NOMO-1 treated with dmso at 0.1 percent for 144 hours (cell line): Measurements from ENCODE around the gene ZC3H6.

Source experiments
- DNase-seq: peaks from one replicate; lab custom pipeline; 2025; ENCODE audit not compliant: unreplicated experiment; lab: John Stamatoyannopoulos, UW

The ZC3H6 gene

GRCh38 chr2:112275311-112275886 lies at the start of gene ZC3H6:
ZC3H6 (plus strand) TSS chr2:112275597; CDS start chr2:112275995, 398 bp downstream.
- peak; percentile 95 for DNase-seq

GRCh38 chr2:112229348-112229747 lies 46.0 kb upstream of the ZC3H6 start:
- no peak for DNase-seq

- DNase-seq = no peak
Measured at GRCh38 chr2:112230371-112230770, 45.0 kb upstream of the ZC3H6 start.

GRCh38 chr2:112239862-112240261 lies 35.5 kb upstream of the ZC3H6 start:
- DNase-seq = no peak

GRCh38 chr2:112242384-112242783 lies 33.0 kb upstream of the ZC3H6 start:
- DNase-seq = no peak

- no peak for DNase-seq
Measured at GRCh38 chr2:112243233-112243632, 32.2 kb upstream of the ZC3H6 start.

GRCh38 chr2:112244854-112245253 lies 30.5 kb upstream of the ZC3H6 start:
- DNase-seq = no peak

- DNase-seq = no peak
Measured at GRCh38 chr2:112251271-112251670, 24.1 kb upstream of the ZC3H6 start.

GRCh38 chr2:112253261-112253815 lies 22.1 kb upstream of the ZC3H6 start:
- peak; percentile 4 for DNase-seq

- peak; percentile 92 for DNase-seq
Measured at GRCh38 chr2:112254466-112255240, 20.7 kb upstream of the ZC3H6 start, which contains the start of gene ZC3H8. ZC3H8 (minus strand) TSS chr2:112255042; CDS start chr2:112254981, 61 bp downstream.

GRCh38 chr2:112255875-112256274 lies 19.5 kb upstream of the ZC3H6 start:
- DNase-seq = peak; percentile 41

GRCh38 chr2:112256654-112257053 lies 18.7 kb upstream of the ZC3H6 start:
- no peak for DNase-seq

- DNase-seq = no peak
Measured at GRCh38 chr2:112257575-112257974, 17.8 kb upstream of the ZC3H6 start.

- peak; percentile 79 for DNase-seq
Measured at GRCh38 chr2:112259509-112260294, 15.7 kb upstream of the ZC3H6 start.

- no peak for DNase-seq
Measured at GRCh38 chr2:112260295-112260625, 15.1 kb upstream of the ZC3H6 start.

GRCh38 chr2:112262876-112263275 lies 12.5 kb upstream of the ZC3H6 start:
- no peak for DNase-seq

- DNase-seq = no peak
Measured at GRCh38 chr2:112268547-112268946, 6.8 kb upstream of the ZC3H6 start.

- DNase-seq = no peak
Measured at GRCh38 chr2:112272669-112273068, 2.7 kb upstream of the ZC3H6 start.

GRCh38 chr2:112273349-112273748 lies 2.0 kb upstream of the ZC3H6 start:
- no peak for DNase-seq

GRCh38 chr2:112275887-112276773 lies 733 bp downstream of the ZC3H6 start:
- DNase-seq = peak; percentile 59

- no peak for DNase-seq
Measured at GRCh38 chr2:112276954-112277353, 1.6 kb downstream of the ZC3H6 start.
